Measurements from ENCODE around the gene TAF11L12. TPM values are rescaled to one million over a fixed set of nuclear protein-coding genes. Genes with fewer than 3 reads are reported as not detected.
"Not testable (repeated sequence)": the region's sequence is repeated elsewhere in the genome, so short reads cannot be mapped to it uniquely, and the experiment has no call there.

TAF11L12 gene
- not detected for total RNA-seq

DNA sequence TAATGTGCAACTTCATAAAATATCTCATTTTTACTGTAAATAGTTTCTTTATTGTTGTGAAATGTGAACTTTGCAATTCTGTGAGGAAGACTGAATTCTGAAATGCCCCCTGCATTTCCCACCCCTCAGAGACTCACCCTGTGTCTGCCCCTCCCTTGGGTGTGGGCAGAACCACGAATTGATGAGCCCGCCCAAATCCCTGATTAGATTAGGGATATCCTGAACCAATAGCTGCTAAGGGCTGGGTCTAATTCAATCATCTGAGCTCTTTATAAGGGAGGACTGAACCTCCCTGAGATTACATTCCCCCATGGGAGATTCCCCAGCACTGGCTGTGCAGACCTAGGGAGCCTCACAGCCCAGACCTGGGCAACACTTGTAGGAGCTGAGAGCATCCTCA is at the start of gene TAF11L12:
Gene TAF11L12 (plus strand): TSS at position 301 of the 400 bp plus-strand sequence.
- DNase-seq = not testable (repeated sequence)

DNA sequence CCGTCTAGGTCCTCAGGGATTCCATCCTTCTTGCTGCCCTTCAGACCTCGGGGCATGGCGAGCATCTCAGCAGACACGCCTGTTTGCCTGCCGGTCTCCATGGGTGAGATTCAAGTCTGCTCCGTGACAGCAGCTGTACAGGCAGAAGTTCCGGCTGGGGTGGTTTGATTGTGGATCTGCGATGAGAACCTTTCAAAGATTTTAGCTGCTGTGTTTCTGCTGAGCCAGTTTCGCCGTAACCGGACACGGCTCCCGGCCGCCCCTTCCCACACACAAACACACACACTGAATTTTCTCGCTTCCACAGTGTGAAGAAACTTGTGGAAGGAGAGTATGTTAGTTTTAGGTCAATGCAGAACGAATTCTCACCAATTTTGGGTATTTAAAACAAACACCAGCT is 24.5 kb upstream of the TAF11L12 start, which contains the start of gene TAF11L7:
Gene TAF11L7 (minus strand): TSS at position 101 of the 400 bp plus-strand sequence.
- not testable (repeated sequence) for DNase-seq

DNA sequence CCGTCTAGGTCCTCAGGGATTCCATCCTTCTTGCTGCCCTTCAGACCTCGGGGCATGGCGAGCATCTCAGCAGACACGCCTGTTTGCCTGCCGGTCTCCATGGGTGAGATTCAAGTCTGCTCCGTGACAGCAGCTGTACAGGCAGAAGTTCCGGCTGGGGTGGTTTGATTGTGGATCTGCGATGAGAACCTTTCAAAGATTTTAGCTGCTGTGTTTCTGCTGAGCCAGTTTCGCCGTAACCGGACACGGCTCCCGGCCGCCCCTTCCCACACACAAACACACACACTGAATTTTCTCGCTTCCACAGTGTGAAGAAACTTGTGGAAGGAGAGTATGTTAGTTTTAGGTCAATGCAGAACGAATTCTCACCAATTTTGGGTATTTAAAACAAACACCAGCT is 19.3 kb upstream of the TAF11L12 start, which contains the start of gene TAF11L8:
Gene TAF11L8 (minus strand): TSS at position 101 of the 400 bp plus-strand sequence.
- DNase-seq = not testable (repeated sequence)

DNA sequence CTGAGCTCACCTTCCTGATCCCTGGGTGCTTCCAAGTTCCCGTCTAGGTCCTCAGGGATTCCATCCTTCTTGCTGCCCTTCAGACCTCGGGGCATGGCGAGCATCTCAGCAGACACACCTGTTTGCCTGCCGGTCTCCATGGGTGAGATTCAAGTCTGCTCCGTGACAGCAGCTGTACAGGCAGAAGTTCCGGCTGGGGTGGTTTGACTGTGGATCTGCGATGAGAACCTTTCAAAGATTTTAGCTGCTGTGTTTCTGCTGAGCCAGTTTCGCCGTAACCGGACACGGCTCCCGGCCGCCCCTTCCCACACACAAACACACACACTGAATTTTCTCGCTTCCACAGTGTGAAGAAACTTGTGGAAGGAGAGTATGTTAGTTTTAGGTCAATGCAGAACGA is 15.9 kb upstream of the TAF11L12 start, which contains the start of gene TAF11L9:
Gene TAF11L9 (minus strand): TSS at position 140 of the 400 bp plus-strand sequence.
- DNase-seq = not testable (repeated sequence)

DNA sequence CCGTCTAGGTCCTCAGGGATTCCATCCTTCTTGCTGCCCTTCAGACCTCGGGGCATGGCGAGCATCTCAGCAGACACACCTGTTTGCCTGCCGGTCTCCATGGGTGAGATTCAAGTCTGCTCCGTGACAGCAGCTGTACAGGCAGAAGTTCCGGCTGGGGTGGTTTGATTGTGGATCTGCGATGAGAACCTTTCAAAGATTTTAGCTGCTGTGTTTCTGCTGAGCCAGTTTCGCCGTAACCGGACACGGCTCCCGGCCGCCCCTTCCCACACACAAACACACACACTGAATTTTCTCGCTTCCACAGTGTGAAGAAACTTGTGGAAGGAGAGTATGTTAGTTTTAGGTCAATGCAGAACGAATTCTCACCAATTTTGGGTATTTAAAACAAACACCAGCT is 12.5 kb upstream of the TAF11L12 start, which contains the start of gene TAF11L10:
Gene TAF11L10 (minus strand): TSS at position 101 of the 400 bp plus-strand sequence.
- DNase-seq = not testable (repeated sequence)

DNA sequence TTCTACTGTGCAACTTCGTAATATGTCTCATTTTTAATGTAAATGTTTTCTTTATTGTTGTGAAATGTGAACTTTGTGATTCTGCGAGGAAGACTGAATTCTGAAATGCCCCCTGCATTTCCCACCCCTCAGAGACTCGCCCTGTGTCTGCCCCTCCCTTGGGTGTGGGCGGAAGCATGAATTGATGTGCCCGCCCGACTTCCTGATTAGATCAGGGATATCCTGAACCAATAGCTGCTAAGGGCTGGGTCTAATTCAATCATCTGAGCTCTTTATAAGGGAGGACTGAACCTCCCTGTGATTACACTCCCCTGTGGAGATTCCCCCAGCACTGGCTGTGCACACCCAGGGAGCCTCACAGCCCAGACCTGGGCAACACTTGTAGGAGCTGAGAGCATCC is 6.3 kb upstream of the TAF11L12 start, which contains the start of gene TAF11L11:
Gene TAF11L11 (plus strand): TSS at position 304 of the 400 bp plus-strand sequence.
- not testable (repeated sequence) for DNase-seq

DNA sequence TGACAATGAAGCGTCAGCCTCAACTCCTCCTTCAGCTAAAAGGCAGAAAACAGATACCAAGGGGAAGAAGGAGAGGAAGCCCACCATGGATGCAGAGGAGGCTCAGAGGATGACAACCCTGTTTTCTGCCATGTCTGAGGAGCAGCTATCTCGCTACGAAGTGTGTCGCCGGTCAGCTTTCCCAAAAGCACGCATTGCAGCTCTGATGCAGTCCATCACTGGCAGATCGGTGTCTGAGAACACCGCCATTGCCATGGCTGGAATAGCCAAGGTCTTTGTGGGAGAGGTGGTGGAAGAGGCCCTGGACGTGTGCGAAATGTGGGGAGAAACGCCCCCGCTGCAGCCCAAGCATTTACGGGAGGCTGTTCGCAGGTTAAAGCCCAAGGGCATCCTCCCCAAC is 5.2 kb upstream of the TAF11L12 start:
- no peak for DNase-seq

DNA sequence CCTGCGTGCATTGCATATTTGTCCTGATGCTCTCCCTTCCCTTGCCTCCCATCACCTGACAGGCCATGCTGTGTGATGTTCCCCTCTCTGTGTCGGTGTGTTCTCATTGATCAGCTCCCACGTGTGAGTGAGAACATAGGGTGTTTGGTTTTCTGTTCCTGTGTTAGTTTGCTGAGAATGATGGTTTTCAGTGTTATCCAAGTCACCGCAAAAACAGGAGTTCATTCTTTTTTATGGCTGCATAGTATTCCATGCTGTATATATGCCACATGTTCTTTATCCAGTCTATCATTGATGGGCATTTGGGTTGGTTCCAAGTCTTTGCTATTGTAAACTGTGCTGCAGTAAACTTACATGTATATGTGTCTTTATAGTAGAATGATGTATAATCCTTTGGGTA is 2.7 kb upstream of the TAF11L12 start:
- not testable (repeated sequence) for DNase-seq

DNA sequence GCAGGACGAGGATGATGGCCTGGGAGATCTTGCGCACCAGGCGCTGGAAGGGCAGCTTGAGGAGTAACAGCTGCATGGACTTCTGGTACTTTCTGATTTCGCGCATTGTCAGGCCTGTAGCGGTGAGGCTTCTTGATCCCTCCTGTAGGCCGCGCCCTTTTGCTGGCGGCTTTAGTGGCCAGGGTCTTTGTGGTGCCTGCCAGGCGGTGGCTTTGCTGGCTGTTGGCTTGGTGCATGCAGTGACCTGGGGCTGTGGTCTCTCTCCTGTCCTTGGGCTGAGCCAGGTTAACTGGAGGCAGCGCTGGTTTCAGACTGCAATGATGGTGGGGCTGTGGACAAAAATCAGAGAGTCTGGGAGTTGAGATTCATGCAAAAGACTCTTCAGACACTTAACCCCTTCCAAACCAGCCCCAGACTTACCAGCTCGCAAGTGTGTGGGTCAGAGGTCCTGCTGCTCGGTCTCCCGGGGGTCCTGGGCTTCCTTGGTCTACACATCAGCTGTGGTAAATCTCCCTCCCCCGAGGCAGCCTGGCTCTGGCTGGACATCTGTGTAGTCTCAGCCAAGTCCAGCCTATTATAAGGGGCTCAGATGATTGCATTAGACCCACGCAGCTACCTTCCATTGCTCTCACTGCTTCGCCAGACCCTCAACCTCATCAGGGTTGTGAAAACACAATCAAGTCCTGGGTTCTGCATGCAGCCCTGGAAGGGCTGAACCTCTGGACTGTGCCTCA is 4.8 kb downstream of the TAF11L12 start:
- no peak for DNase-seq

DNA sequence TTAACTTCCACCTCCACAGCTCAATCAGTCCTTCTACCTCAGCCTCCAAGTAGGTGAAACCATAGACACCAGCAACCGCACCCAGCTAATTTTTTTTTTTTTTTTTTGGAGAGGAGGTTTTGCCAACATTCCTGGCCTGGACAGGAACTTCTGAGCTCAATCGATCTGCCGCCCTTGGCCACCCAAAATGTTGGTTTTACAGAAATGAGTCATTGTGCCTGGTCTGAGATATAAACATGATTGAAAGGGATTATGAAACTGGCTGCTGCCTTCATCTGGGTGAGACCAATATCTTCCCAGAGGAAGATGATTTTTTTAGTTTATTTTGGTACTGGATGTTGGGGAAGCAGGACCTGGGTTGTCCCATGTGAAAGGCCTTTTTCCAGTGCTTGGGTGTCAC is 9.2 kb downstream of the TAF11L12 start:
- no peak for DNase-seq

DNA sequence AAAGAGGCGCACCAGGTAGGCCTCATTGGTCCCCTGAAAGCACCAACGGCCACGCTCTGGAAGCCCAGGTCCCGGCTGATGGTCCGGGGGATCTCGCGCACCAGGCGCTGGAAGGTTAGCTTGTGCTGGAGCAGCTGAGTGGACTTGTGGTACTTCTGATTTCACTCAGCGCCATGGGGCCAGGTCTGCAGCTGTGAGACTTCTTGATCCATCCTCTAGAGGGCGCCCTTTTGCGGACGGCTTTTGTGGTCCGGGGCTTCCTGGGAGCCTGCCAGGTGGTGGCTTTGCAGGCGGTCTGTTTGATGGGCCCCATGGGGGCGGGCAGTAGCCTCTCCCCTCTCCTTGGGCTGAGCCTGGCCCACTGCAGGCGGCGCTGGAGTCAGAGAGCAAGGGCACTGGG is 10.4 kb downstream of the TAF11L12 start:
- no peak for DNase-seq

DNA sequence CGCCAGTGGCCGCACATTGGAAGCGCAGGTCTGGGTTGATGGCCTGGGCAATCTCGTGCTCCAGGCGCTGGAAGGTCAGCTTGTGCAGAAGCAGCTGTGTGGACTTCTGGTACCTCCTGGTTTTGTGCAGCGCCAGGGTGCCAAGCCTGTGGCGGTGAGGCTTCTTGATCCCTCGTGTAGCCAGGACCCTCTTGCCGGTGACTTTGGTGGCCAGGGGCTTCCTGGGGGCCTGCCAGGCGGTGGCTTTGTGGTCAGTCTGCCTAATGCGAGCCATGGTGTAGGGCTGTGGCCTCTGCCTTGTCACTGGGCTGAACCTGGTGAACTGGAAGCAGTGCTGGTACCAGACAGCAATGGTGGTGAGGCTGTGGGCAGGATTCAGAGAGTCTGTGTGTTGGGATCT is 15.5 kb downstream of the TAF11L12 start:
- DNase-seq = no peak

DNA sequence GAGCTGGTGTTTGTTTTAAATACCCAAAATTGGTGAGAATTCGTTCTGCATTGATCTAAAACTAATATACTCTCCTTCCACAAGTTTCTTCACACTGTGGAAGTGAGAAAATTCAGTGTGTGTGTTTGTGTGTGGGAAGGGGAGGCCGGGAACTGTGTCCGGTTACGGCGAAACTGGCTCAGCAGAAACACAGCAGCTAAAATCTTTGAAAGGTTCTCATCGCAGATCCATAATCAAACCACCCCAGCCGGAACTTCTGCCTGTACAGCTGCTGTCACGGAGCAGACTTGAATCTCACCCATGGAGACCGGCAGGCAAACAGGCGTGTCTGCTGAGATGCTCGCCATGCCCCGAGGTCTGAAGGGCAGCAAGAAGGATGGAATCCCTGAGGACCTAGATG is 21.6 kb downstream of the TAF11L12 start, which contains the start of gene TAF11L13:
Gene TAF11L13 (plus strand): TSS at position 301 of the 400 bp plus-strand sequence.
- not testable (repeated sequence) for DNase-seq

DNA sequence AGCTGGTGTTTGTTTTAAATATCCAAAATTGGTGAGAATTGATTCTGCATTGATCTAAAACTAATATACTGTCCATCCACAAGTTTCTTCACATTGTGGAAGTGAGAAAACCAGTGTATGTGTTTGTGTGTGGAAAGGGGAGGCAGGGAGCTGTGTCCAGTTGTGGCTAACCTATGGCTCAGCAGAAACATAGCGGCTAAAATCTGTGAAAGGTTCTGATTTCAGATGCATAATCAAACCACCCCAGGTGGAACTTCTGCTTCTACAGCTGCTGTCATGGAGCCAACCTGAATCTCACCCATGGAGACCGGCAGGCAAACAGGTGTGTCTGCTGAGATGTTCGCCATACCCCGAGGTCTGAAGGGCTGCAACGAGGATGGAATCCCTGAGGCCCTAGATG is 24.0 kb downstream of the TAF11L12 start, which contains the start of gene TAF11L14:
Gene TAF11L14 (plus strand): TSS at position 301 of the 400 bp plus-strand sequence.
- no peak for DNase-seq

DNA sequence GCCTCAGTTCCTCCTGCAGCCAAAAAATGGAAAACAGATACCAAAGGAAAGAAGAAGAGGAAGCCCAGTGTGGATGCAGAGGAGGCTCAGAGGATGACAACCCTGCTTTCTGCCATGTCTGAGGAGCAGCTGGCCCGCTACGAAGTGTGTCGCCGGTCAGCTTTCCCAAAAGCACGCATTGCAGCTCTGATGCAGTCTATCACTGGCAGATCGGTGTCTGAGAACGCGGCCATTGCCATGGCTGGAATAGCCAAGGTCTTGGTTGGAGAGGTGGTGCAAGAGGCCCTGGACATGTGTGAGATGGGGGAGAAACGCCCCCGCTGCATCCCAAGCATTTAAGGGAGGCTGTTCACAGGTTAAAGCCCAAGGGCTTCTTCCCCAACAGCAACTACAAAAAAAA is 39.0 kb downstream of the TAF11L12 start:
- DNase-seq = not testable (repeated sequence)

DNA sequence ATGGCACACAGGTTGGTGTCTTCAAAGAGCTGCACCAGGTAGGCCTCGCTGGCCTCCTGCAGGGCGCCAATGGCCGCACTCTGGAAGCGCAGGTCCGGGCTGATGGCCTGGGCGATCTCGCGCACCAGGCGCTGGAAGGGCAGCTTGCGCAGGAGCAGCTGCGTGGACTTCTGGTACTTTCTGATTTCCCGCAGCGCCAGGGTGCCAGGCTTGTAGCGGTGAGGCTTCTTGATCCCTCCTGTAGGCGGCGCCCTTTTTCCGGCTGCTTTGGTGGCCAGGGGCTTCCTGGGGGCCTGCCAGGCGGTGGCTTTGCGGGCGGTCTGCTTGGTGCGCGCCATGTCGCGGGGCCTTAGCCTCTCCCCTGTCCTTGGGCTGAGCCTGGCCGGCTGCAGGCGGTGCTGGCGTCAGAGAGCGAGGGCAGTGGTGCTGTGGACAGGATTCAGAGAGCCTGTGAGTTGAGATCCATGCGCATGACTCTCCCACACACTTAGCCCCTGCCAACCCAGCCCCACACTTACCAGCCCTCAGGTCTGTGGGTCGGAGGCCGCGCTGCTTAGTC is 45.1 kb downstream of the TAF11L12 start:
- DNase-seq = not testable (repeated sequence)

DNA sequence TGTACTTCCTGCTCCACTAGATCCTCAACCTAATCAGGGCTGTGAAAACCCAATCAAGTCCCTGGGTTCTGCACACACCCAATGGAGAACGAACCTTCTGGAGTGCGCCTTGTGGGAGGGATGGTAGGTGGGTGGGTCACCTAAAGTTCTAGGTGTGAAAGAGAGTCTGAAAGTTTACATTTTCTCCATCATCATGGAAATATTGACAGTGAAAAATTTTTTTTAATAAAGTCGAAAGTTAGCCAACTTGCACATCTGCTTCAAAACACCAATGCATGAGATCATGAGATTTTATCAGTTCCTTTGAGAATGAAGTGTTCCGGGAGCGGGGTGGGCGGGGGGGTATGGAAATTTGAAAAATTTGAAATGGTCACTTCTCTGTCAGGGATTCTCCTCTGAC is 45.7 kb downstream of the TAF11L12 start:
- no peak for DNase-seq

All from effector CD4-positive, alpha-beta T cell (primary cell).